ENCODE results near the gene WNT3A.

WNT3A gene

DNA sequence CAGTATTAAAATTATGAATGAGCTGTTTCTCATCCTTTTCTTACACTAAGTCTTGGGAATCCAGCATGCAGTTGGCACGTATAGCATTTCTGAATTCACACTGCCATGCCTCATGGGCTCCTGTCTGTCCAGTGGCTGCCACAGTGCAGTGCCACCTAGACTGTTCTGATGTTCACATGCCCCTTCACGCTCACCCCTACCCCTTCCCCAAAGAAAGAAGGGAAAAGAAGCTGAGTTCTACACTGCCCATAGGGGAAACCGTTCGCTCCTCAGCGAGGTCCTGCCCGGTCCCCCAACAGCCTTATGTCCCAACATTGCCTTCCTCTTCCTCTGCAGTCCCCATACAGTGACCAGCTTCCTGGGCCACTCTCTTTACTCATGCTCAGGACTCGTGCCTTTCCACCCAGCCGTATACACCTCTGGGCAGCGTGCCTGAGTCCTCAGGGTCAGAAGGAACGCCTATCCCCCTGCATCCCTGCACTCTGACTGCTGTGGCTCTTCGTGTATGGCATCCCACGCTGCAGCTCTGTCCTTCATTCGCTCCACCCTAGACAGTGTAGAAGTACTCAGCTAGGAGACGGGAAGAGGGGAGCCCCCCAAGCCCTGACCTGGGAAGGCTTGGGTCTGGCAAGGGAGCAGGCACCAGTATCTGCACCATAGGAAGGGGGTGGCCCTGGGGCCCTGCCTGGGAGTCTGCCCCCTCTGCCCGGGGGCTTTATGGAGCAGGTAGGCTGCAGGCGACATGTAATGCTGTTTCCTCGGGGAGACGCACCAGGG is 51.6 kb downstream of the WNT3A start:
- Histone ChIP-seq H3K27me3 (ENCODE audit: insufficient read depth, poor library complexity, severe bottlenecking) (peaks cover 46% of the 10 kb centered on the region), H3K4me3 (replicated peaks; ENCODE audit: insufficient read depth, low read length) (no peak overlapping the region), H3K27ac (replicated peaks) (no peak overlapping the region)
- TF ChIP-seq GABPA (IDR thresholded peaks at IDR 0.05; ENCODE audit: low read depth) (no peak), SPI1 (IDR thresholded peaks at IDR 0.05; ENCODE audit: borderline replicate concordance, low read depth) (no peak), POLR2AphosphoS5 (IDR thresholded peaks at IDR 0.05; ENCODE audit: low read depth) (no peak)
- TF ChIP-seq, protein P1, sequence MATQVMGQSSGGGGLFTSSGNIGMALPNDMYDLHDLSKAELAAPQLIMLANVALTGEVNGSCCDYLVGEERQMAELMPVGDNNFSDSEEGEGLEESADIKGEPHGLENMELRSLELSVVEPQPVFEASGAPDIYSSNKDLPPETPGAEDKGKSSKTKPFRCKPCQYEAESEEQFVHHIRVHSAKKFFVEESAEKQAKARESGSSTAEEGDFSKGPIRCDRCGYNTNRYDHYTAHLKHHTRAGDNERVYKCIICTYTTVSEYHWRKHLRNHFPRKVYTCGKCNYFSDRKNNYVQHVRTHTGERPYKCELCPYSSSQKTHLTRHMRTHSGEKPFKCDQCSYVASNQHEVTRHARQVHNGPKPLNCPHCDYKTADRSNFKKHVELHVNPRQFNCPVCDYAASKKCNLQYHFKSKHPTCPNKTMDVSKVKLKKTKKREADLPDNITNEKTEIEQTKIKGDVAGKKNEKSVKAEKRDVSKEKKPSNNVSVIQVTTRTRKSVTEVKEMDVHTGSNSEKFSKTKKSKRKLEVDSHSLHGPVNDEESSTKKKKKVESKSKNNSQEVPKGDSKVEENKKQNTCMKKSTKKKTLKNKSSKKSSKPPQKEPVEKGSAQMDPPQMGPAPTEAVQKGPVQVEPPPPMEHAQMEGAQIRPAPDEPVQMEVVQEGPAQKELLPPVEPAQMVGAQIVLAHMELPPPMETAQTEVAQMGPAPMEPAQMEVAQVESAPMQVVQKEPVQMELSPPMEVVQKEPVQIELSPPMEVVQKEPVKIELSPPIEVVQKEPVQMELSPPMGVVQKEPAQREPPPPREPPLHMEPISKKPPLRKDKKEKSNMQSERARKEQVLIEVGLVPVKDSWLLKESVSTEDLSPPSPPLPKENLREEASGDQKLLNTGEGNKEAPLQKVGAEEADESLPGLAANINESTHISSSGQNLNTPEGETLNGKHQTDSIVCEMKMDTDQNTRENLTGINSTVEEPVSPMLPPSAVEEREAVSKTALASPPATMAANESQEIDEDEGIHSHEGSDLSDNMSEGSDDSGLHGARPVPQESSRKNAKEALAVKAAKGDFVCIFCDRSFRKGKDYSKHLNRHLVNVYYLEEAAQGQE (IDR thresholded peaks at IDR 0.05; ENCODE audit: insufficient replicate concordance, low read depth): no peak
- TF ChIP-seq, protein P2, sequence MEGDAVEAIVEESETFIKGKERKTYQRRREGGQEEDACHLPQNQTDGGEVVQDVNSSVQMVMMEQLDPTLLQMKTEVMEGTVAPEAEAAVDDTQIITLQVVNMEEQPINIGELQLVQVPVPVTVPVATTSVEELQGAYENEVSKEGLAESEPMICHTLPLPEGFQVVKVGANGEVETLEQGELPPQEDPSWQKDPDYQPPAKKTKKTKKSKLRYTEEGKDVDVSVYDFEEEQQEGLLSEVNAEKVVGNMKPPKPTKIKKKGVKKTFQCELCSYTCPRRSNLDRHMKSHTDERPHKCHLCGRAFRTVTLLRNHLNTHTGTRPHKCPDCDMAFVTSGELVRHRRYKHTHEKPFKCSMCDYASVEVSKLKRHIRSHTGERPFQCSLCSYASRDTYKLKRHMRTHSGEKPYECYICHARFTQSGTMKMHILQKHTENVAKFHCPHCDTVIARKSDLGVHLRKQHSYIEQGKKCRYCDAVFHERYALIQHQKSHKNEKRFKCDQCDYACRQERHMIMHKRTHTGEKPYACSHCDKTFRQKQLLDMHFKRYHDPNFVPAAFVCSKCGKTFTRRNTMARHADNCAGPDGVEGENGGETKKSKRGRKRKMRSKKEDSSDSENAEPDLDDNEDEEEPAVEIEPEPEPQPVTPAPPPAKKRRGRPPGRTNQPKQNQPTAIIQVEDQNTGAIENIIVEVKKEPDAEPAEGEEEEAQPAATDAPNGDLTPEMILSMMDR (IDR thresholded peaks at IDR 0.05; ENCODE audit: insufficient read depth, low read length): no peak
- DNase-seq (ENCODE audit: low read depth in 1 of 2, low spot score in 1 of 2): no peak

DNA sequence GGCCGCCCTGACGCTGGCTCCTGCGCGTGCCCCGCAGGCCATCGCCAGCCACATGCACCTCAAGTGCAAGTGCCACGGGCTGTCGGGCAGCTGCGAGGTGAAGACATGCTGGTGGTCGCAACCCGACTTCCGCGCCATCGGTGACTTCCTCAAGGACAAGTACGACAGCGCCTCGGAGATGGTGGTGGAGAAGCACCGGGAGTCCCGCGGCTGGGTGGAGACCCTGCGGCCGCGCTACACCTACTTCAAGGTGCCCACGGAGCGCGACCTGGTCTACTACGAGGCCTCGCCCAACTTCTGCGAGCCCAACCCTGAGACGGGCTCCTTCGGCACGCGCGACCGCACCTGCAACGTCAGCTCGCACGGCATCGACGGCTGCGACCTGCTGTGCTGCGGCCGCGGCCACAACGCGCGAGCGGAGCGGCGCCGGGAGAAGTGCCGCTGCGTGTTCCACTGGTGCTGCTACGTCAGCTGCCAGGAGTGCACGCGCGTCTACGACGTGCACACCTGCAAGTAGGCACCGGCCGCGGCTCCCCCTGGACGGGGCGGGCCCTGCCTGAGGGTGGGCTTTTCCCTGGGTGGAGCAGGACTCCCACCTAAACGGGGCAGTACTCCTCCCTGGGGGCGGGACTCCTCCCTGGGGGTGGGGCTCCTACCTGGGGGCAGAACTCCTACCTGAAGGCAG is 52.3 kb downstream of the WNT3A start:
- Histone ChIP-seq H3K4me3 (replicated peaks; ENCODE audit: insufficient read depth, low read length) (no peak overlapping the region), H3K27me3 (ENCODE audit: insufficient read depth, poor library complexity, severe bottlenecking) (peaks cover 46% of the 10 kb centered on the region), H3K27ac (replicated peaks) (no peak overlapping the region)
- DNase-seq (ENCODE audit: low read depth in 1 of 2, low spot score in 1 of 2): no peak
- TF ChIP-seq POLR2AphosphoS5 (IDR thresholded peaks at IDR 0.05; ENCODE audit: low read depth) (no peak), SPI1 (IDR thresholded peaks at IDR 0.05; ENCODE audit: borderline replicate concordance, low read depth) (no peak), GABPA (IDR thresholded peaks at IDR 0.05; ENCODE audit: low read depth) (no peak)
- TF ChIP-seq, protein P1 (IDR thresholded peaks at IDR 0.05; ENCODE audit: insufficient replicate concordance, low read depth): no peak
- TF ChIP-seq, protein P2 (IDR thresholded peaks at IDR 0.05; ENCODE audit: insufficient read depth, low read length): no peak

DNA sequence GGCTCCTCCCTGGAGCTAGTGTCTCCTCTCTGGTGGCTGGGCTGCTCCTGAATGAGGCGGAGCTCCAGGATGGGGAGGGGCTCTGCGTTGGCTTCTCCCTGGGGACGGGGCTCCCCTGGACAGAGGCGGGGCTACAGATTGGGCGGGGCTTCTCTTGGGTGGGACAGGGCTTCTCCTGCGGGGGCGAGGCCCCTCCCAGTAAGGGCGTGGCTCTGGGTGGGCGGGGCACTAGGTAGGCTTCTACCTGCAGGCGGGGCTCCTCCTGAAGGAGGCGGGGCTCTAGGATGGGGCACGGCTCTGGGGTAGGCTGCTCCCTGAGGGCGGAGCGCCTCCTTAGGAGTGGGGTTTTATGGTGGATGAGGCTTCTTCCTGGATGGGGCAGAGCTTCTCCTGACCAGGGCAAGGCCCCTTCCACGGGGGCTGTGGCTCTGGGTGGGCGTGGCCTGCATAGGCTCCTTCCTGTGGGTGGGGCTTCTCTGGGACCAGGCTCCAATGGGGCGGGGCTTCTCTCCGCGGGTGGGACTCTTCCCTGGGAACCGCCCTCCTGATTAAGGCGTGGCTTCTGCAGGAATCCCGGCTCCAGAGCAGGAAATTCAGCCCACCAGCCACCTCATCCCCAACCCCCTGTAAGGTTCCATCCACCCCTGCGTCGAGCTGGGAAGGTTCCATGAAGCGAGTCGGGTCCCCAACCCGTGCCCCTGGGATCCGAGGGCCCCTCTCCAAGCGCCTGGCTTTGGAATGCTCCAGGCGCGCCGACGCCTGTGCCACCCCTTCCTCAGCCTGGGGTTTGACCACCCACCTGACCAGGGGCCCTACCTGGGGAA is 53.0 kb downstream of the WNT3A start:
- Histone ChIP-seq H3K4me3 (replicated peaks; ENCODE audit: insufficient read depth, low read length) (no peak overlapping the region), H3K27me3 (ENCODE audit: insufficient read depth, poor library complexity, severe bottlenecking) (peaks cover 46% of the 10 kb centered on the region), H3K27ac (replicated peaks) (no peak overlapping the region)
- no peak for DNase-seq (ENCODE audit: low read depth in 1 of 2, low spot score in 1 of 2)
- TF ChIP-seq, protein P2 (IDR thresholded peaks at IDR 0.05; ENCODE audit: insufficient read depth, low read length): no peak
- no peak for TF ChIP-seq SPI1 (IDR thresholded peaks at IDR 0.05; ENCODE audit: borderline replicate concordance, low read depth)
- TF ChIP-seq GABPA (IDR thresholded peaks at IDR 0.05; ENCODE audit: low read depth): no peak
- no peak for TF ChIP-seq POLR2AphosphoS5 (IDR thresholded peaks at IDR 0.05; ENCODE audit: low read depth)
- TF ChIP-seq, protein P1 (IDR thresholded peaks at IDR 0.05; ENCODE audit: insufficient replicate concordance, low read depth): no peak

Measured in HL-60 (cell line).